ENCODE data around the gene ZNF497.

DNA sequence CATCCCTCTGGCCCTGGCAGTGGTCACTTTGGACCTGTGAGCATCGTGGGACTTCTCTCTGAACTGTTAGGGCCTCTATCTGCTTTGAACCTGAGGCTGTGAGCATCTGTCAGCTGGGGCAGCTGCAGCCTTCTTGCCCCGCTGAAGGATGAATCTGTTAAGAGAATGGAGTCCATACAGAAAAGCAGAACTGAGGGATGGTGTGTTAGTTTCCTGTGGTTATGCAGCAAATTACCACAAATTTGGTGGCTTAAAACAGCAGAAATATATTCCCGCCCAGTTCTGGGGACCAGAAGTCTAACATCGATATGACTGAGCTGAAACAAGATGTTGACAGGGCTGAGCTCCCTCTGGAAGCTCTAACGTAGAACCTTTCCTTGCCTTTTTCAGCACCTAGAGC lies 1.6 kb upstream of the ZNF497 start:
- TF ChIP-seq, protein P1, sequence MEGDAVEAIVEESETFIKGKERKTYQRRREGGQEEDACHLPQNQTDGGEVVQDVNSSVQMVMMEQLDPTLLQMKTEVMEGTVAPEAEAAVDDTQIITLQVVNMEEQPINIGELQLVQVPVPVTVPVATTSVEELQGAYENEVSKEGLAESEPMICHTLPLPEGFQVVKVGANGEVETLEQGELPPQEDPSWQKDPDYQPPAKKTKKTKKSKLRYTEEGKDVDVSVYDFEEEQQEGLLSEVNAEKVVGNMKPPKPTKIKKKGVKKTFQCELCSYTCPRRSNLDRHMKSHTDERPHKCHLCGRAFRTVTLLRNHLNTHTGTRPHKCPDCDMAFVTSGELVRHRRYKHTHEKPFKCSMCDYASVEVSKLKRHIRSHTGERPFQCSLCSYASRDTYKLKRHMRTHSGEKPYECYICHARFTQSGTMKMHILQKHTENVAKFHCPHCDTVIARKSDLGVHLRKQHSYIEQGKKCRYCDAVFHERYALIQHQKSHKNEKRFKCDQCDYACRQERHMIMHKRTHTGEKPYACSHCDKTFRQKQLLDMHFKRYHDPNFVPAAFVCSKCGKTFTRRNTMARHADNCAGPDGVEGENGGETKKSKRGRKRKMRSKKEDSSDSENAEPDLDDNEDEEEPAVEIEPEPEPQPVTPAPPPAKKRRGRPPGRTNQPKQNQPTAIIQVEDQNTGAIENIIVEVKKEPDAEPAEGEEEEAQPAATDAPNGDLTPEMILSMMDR (IDR thresholded peaks at IDR 0.05): no peak
- TF ChIP-seq CREB1 (CRISPR knock-in tag; IDR thresholded peaks at IDR 0.05) (no peak), MYBL2 (CRISPR knock-in tag; IDR thresholded peaks at IDR 0.05) (no peak)
- TF ChIP-seq, protein P2, sequence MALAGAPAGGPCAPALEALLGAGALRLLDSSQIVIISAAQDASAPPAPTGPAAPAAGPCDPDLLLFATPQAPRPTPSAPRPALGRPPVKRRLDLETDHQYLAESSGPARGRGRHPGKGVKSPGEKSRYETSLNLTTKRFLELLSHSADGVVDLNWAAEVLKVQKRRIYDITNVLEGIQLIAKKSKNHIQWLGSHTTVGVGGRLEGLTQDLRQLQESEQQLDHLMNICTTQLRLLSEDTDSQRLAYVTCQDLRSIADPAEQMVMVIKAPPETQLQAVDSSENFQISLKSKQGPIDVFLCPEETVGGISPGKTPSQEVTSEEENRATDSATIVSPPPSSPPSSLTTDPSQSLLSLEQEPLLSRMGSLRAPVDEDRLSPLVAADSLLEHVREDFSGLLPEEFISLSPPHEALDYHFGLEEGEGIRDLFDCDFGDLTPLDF (CRISPR knock-in tag; IDR thresholded peaks at IDR 0.05): no peak
